HepG2 (cell line): ENCODE measurements around the gene SLC11A1. TPM values are rescaled to one million over a fixed set of nuclear protein-coding genes. Genes with fewer than 3 reads are reported as not detected.
A peak's percentile ranks its signal among the peaks of the same experiment; 100 is the strongest.

ENCODE experiments used
- ATAC-seq: fragments of 200-7000 bp; cut with Tn5 transposase; 3 replicates; pipeline ENCODE4 v1.9.1; 2020; ENCODE audit warnings: mild to moderate bottlenecking, moderate library complexity
- BruUV-seq: library from RNA; stranded (reverse); fragments of 400-500 nt; replicated peaks from 2 replicates; lab custom pipeline; 2021; lab: Mats Ljungman, UMichigan
- CTCF ChIA-PET: fragments of 300-600 bp; formaldehyde crosslinking; extraction: SDS; loops from one replicate; lab custom pipeline; 2021; ENCODE audit warnings: low total read pairs, inconsistent platforms, low intra/inter-chr PET ratio; lab: Yijun Ruan, JAX
- POLR2A ChIA-PET: fragments of 350-600 bp; sonication (Branson Sonifier 250); formaldehyde crosslinking; loops from one replicate; lab custom pipeline; 2020; ENCODE audit warnings: antibody characterized with exemption, inconsistent platforms; lab: Yijun Ruan, JAX
- DNase-seq: peaks from one replicate; pipeline ENCODE4 v3.0.0-alpha.2; 2015; ENCODE audit warnings: low spot score
- FAIRE-seq: peaks from 3 replicates; lab custom pipeline; 2011; peaks lifted over from hg19 to GRCh38; lab: Jason Lieb, UNC
- H2AFZ ChIP-seq: one replicate; pipeline ENCODE4 v1.6.1; 2011; ENCODE audit warnings: low read length, inconsistent platforms
- H3K27ac ChIP-seq: fragments of 300-600 bp; 3 replicates; pipeline ENCODE4 v1.8.0; 2011; ENCODE audit warnings: mixed run types, mild to moderate bottlenecking, mixed read lengths, low read length, inconsistent platforms; ENCODE audit not compliant: insufficient read depth; ENCODE audit errors: extremely low read length
- H3K27me3 ChIP-seq, 2 experiments: fragments of 200-600 bp in 1 of 2; 2 replicates in 1 of 2; 3 replicates in 1 of 2; pipeline versions ENCODE4 v1.6.0 to v1.8.0; 2011; ENCODE audit warnings: low read length in 2 of 2, mild to moderate bottlenecking in 2 of 2, moderate library complexity in 2 of 2, inconsistent platforms in 1 of 2; ENCODE audit not compliant: insufficient read depth in 2 of 2, control insufficient read depth in 1 of 2
- H3K36me3 ChIP-seq, 2 experiments: fragments of 200-600 bp in 1 of 2; replicated peaks in 1 of 2; 2 replicates in 1 of 2; 3 replicates in 1 of 2; pipeline versions ENCODE4 v1.5.1 to v1.8.0; 2011; ENCODE audit warnings: low read length in 2 of 2, inconsistent platforms in 1 of 2; ENCODE audit not compliant: insufficient read depth in 2 of 2, control insufficient read depth in 1 of 2
- H3K4me1 ChIP-seq: 2 replicates; pipeline ENCODE4 v1.5.1; 2012; ENCODE audit warnings: low read length, inconsistent platforms; ENCODE audit not compliant: insufficient read depth
- H3K4me2 ChIP-seq: 2 replicates; pipeline ENCODE4 v1.6.0; 2011; ENCODE audit warnings: low read depth, low read length, inconsistent platforms
- H3K4me3 ChIP-seq, 3 experiments: fragments of 200-600 bp in 1 of 3; sonication (generic), shearing (Covaris generic) in 1 of 3; replicated peaks in 1 of 3; 2 replicates each; pipeline ENCODE4 v1.5.1; 2011 to 2016; ENCODE audit warnings: low read length in 3 of 3, inconsistent platforms in 2 of 3, low read depth in 2 of 3, mild to moderate bottlenecking in 2 of 3, control low read depth in 1 of 3, mixed read lengths in 1 of 3; ENCODE audit not compliant: insufficient read depth in 1 of 3
- H3K79me2 ChIP-seq: one replicate; pipeline ENCODE4 v1.6.1; 2011; ENCODE audit warnings: low read length, inconsistent platforms; ENCODE audit not compliant: insufficient read depth
- H3K9ac ChIP-seq: 2 replicates; pipeline ENCODE4 v1.6.0; 2011; ENCODE audit warnings: mild to moderate bottlenecking, low read depth, low read length, inconsistent platforms; ENCODE audit not compliant: insufficient read depth
- H3K9me3 ChIP-seq: 2 replicates; pipeline ENCODE4 v1.5.1; 2012; ENCODE audit warnings: mild to moderate bottlenecking, low read length
- H4K20me1 ChIP-seq: 2 replicates; pipeline ENCODE4 v1.6.0; 2011; ENCODE audit warnings: inconsistent platforms, mild to moderate bottlenecking, low read length, moderate library complexity; ENCODE audit not compliant: insufficient read depth
- ARID3A ChIP-seq: IDR thresholded peaks from 2 replicates; pipeline ENCODE4 v1.6.1; 2012; ENCODE audit warnings: low read depth, low read length, improper control_type of control experiment
- CAMTA2 ChIP-seq: sonication (generic); formaldehyde crosslinking; IDR thresholded peaks from 2 replicates; pipeline ENCODE4 v1.4.0; 2020; ENCODE audit warnings: mild to moderate bottlenecking, missing genetic modification reagents, borderline replicate concordance
- HNRNPH1 ChIP-seq: fragments of 200-400 bp; formaldehyde crosslinking; optimal IDR thresholded peaks from 2 replicates; pipeline ENCODE3; 2017; ENCODE audit warnings: mild to moderate bottlenecking, low read depth, low read length
- IRF9 ChIP-seq: sonication (generic); formaldehyde crosslinking; IDR thresholded peaks from 2 replicates; pipeline ENCODE4 v1.8.0; 2022; ENCODE audit warnings: missing genetic modification reagents, mild to moderate bottlenecking, borderline replicate concordance
- MEF2D ChIP-seq: sonication (generic); formaldehyde crosslinking; IDR thresholded peaks from 2 replicates; pipeline ENCODE4 v1.5.1; 2020; ENCODE audit warnings: mild to moderate bottlenecking, missing genetic modification reagents
- MLLT10 ChIP-seq: sonication (generic); formaldehyde crosslinking; IDR thresholded peaks from 2 replicates; pipeline ENCODE4 v1.4.0; 2020; ENCODE audit warnings: missing genetic modification reagents
- SMAD1 ChIP-seq: sonication (generic); formaldehyde crosslinking; IDR thresholded peaks from 2 replicates; pipeline ENCODE4 v1.4.0; 2020; ENCODE audit warnings: missing genetic modification reagents, low read depth, mild to moderate bottlenecking, borderline replicate concordance
- SNAPC5 ChIP-seq: sonication (generic); formaldehyde crosslinking; IDR thresholded peaks from 2 replicates; pipeline ENCODE4 v1.8.1; 2023; ENCODE audit warnings: mild to moderate bottlenecking, missing genetic modification reagents, borderline replicate concordance
- SP140L ChIP-seq: sonication (generic); formaldehyde crosslinking; IDR thresholded peaks from 2 replicates; pipeline ENCODE4 v1.4.0; 2020; ENCODE audit warnings: missing genetic modification reagents, borderline replicate concordance
- SSRP1 ChIP-seq: IDR thresholded peaks from 2 replicates; pipeline ENCODE4 v1.6.1; 2016; ENCODE audit warnings: control low read depth
- TCF7 ChIP-seq: sonication (generic); IDR thresholded peaks from 2 replicates; pipeline ENCODE4 v1.6.1; 2016; ENCODE audit warnings: antibody characterized with exemption, low read depth
- U2AF2 ChIP-seq: fragments of 200-400 bp; formaldehyde crosslinking; IDR thresholded peaks from 2 replicates; pipeline ENCODE4 v1.6.1; 2017; ENCODE audit warnings: low read depth, mild to moderate bottlenecking, low read length
- ZNF121 ChIP-seq: sonication (generic); formaldehyde crosslinking; IDR thresholded peaks from 2 replicates; pipeline ENCODE4 v1.5.0; 2020; ENCODE audit warnings: mild to moderate bottlenecking, missing genetic modification reagents
- ZNF251 ChIP-seq: sonication (generic); formaldehyde crosslinking; IDR thresholded peaks from 2 replicates; pipeline ENCODE4 v1.9.0; 2021; ENCODE audit warnings: mild to moderate bottlenecking, missing genetic modification reagents
- ZNF747 ChIP-seq: sonication (generic); formaldehyde crosslinking; IDR thresholded peaks from 2 replicates; pipeline ENCODE4 v1.8.1; 2023; ENCODE audit warnings: missing genetic modification reagents, mild to moderate bottlenecking, borderline replicate concordance
- ZNF782 ChIP-seq: sonication (generic); formaldehyde crosslinking; IDR thresholded peaks from 2 replicates; pipeline ENCODE4 v1.4.0; 2020; ENCODE audit warnings: missing genetic modification reagents, mild to moderate bottlenecking, borderline replicate concordance
- WGBS: methylation state at CpG from one replicate; pipeline ENCODE4 v1.1.6; 2017; ENCODE audit warnings: low lambda C conversion rate; 5-methylcytosine and 5-hydroxymethylcytosine counted together
- in situ Hi-C: cut with HindIII; loops from 2 replicates; pipeline ENCODE4 v1.10.0; 2017; ENCODE audit warnings: low pct_unique_long_range_greater_than_20kb; ENCODE audit not compliant: extremely low pct_ligation_motif_present
- intact Hi-C: fragments of 100-400 bp; cut with micrococcal nuclease; formaldehyde crosslinking; loops from one replicate; pipeline ENCODE4 v1.10.0; 2022; ENCODE audit not compliant: unreplicated experiment
- polyA plus RNA-seq, 8 experiments: library from polyadenylated mRNA; depleted of rRNA in 3 of 8; stranded (reverse) in 7 of 8; unstranded in 1 of 8; fragments of >200 nt; fragmentation: Illumina TruSeq in 4 of 8; extraction: Trizol in 4 of 8; gene quantifications; 2 replicates each; pipeline versions ENCODE4 v1.2.1 to v1.2.3, GENCODE V29; 2011 to 2016; ENCODE audit warnings: low read depth in 4 of 8, missing spikeins in 1 of 8, mixed read lengths in 1 of 8; ENCODE audit not compliant: insufficient read depth in 1 of 8
- total RNA-seq, 5 experiments: library from RNA; depleted of rRNA; stranded (reverse); fragments of >200 nt; fragmentation: Illumina TruSeq; extraction: Trizol; gene quantifications; 2 replicates each; pipeline ENCODE4 v1.2.3, GENCODE V29; 2016; ENCODE audit warnings: low read depth in 1 of 5
- TF ChIP-seq, protein P1 (sequence below): sonication (generic); formaldehyde crosslinking; IDR thresholded peaks from 2 replicates; pipeline ENCODE4 v1.4.0; 2020; ENCODE audit warnings: missing genetic modification reagents, low read depth, mild to moderate bottlenecking, borderline replicate concordance
- TF ChIP-seq, protein P2 (sequence below): sonication (generic); formaldehyde crosslinking; IDR thresholded peaks from 2 replicates; pipeline ENCODE4 v1.4.0; 2020; ENCODE audit warnings: missing genetic modification reagents, mild to moderate bottlenecking, borderline replicate concordance

Gene SLC11A1
- total and polyA plus RNA-seq, 2 of the 13 experiments (the other 11 are each of a cell fraction or from before 2014, with no cell fraction given) = 0.33 to 2.3 TPM

DNA sequence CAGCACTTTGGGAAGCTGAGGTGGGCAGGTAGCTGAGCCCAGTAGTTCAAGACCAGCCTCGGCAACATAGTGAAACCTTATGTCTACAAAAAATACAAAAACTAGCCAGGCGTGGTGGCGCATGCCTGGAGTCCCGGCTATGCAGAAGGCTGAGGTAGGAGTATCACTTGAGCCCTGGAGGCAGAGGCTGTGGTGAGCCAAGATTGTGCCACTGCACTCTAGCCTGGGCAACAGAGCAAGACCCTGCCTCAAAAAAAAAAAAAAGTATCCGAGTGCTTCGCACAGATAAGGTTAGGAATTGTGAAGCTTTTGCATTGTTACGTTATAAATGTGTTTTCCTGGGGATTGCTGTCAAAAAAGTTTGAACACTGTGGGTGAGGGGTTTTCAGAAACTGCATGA is 21.7 kb downstream of the SLC11A1 start:
- H3K9ac ChIP-seq = peak overlapping the region; percentile 61; the same call in 1 of the 2 replicates
- CTCF ChIA-PET = no interaction called here
- H3K36me3 ChIP-seq = peaks cover 24 to 38% of the 10 kb centered on the region in 2 experiments; a peak in 4 of 5 replicates
- no peak for DNase-seq
- no peak for FAIRE-seq
- POLR2A ChIA-PET = interaction anchor here (1.6 to 4.2 kb wide), 6 partner anchors 16 to 117 kb away, joined by 4 to 56 read pairs (median 16); partner anchors contain the start of genes TMBIM1 and VIL1
- peaks cover 35% of the 10 kb centered on the region for H3K79me2 ChIP-seq
- peak overlapping the region; percentile 86; the same call in 1 of the 2 replicates for H3K4me2 ChIP-seq
- no peak for ATAC-seq
- TSS peak; percentile 31 for BruUV-seq
- H3K4me1 ChIP-seq = peaks cover 65% of the 10 kb centered on the region
- in situ Hi-C loops (no loop called here), intact Hi-C loops (no loop called here)
- H3K27me3 ChIP-seq = no peaks in the 10 kb centered on the region; a peak in 1 of 5 replicates
- no peaks in the 10 kb centered on the region; the same call in 1 of the 2 replicates for H4K20me1 ChIP-seq
- H3K27ac ChIP-seq = peak overlapping the region; percentile 79
- WGBS = 89% methylated on average over 7 of the region's 7 CpGs
- H3K9me3 ChIP-seq = no peaks in the 10 kb centered on the region
- no peak overlapping the region for H2AFZ ChIP-seq
- H3K4me3 ChIP-seq = no peak overlapping the region
- TF ChIP-seq CAMTA2 (CRISPR knock-in tag) (no peak), ZNF782 (CRISPR knock-in tag) (no peak), HNRNPH1 (no peak), SMAD1 (no peak), IRF9 (no peak), SNAPC5 (CRISPR knock-in tag) (no peak), TCF7 (no peak), ARID3A (no peak), SP140L (no peak), MLLT10 (CRISPR knock-in tag) (no peak), MEF2D (CRISPR knock-in tag) (0 out of 2 replicates have a peak, but pooled peaks have one; percentile 8), SSRP1 (CRISPR knock-in tag) (0 out of 2 replicates have a peak, but pooled peaks have one; percentile 45), U2AF2 (no peak), ZNF251 (CRISPR knock-in tag) (no peak), ZNF747 (CRISPR knock-in tag) (no peak), ZNF121 (CRISPR knock-in tag) (peak; percentile 92)
- TF ChIP-seq, protein P1, sequence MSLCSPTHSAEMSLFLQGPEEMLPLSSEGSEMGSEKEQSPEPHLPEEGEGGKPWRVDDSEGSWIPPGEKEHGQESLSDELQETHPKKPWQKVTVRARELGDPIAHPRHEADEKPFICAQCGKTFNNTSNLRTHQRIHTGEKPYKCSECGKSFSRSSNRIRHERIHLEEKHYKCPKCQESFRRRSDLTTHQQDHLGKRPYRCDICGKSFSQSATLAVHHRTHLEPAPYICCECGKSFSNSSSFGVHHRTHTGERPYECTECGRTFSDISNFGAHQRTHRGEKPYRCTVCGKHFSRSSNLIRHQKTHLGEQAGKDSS (CRISPR knock-in tag) = no peak
- TF ChIP-seq, protein P2, sequence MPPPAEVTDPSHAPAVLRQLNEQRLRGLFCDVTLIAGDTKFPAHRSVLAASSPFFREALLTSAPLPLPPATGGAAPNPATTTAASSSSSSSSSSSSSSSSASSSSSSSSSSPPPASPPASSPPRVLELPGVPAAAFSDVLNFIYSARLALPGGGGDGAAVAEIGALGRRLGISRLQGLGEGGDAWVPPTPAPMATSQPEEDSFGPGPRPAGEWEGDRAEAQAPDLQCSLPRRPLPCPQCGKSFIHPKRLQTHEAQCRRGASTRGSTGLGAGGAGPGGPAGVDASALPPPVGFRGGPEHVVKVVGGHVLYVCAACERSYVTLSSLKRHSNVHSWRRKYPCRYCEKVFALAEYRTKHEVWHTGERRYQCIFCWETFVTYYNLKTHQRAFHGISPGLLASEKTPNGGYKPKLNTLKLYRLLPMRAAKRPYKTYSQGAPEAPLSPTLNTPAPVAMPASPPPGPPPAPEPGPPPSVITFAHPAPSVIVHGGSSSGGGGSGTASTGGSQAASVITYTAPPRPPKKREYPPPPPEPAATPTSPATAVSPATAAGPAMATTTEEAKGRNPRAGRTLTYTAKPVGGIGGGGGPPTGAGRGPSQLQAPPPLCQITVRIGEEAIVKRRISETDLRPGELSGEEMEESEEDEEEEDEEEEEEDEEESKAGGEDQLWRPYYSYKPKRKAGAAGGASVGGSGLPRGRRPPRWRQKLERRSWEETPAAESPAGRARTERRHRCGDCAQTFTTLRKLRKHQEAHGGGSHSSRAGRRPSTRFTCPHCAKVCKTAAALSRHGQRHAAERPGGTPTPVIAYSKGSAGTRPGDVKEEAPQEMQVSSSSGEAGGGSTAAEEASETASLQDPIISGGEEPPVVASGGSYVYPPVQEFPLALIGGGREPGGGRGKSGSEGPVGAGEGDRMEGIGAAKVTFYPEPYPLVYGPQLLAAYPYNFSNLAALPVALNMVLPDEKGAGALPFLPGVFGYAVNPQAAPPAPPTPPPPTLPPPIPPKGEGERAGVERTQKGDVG (CRISPR knock-in tag) = no peak
